Prostate gland (tissue), 2 donors: ENCODE measurements around the gene PDE10A. TPM values are rescaled to one million over a fixed set of nuclear protein-coding genes. Genes with fewer than 3 reads are reported as not detected.

ENCODE experiments used
- DNase-seq: peaks from one replicate; pipeline ENCODE4 v3.0.0-alpha.2; 2019; ENCODE audit warnings: low spot score
- H3K27ac ChIP-seq, 2 donors: fragments of 200-600 bp; sonication (generic); 2 replicates each; pipeline ENCODE4 v1.5.1; 2017 to 2019
- H3K27me3 ChIP-seq: fragments of 200-600 bp; sonication (generic); replicated peaks from 2 replicates; pipeline ENCODE4 v1.5.1; 2019; ENCODE audit not compliant: insufficient read depth
- H3K36me3 ChIP-seq, 2 donors: fragments of 200-600 bp; sonication (generic); 1 replicate in 1 of 2; 2 replicates in 1 of 2; pipeline versions ENCODE4 v1.5.1 to v1.8.1; 2017 to 2019
- H3K4me1 ChIP-seq: fragments of 200-600 bp; sonication (generic); replicated peaks from 2 replicates; pipeline ENCODE4 v1.5.1; 2019
- H3K4me3 ChIP-seq, 2 donors: fragments of 200-600 bp; sonication (generic); 2 replicates each; pipeline ENCODE4 v1.5.1; 2017 to 2019
- H3K9me3 ChIP-seq: fragments of 200-600 bp; sonication (generic); 2 replicates; pipeline ENCODE4 v1.5.1; 2017
- CTCF ChIP-seq, 4 experiments: fragments of 200-600 bp in 2 of 4; fragments of 450-650 bp in 2 of 4; sonication (generic) in 2 of 4; IDR thresholded peaks; 1 replicate in 3 of 4; 2 replicates in 1 of 4; pipeline ENCODE4 v1.5.1; 2016 to 2019; ENCODE audit warnings: antibody characterized with exemption in 4 of 4, mild to moderate bottlenecking in 2 of 4, moderate library complexity in 2 of 4
- POLR2A ChIP-seq: fragments of 450-650 bp; IDR thresholded peaks from one replicate; pipeline ENCODE4 v1.6.1; 2016; ENCODE audit warnings: antibody characterized with exemption, mild to moderate bottlenecking
- POLR2AphosphoS5 ChIP-seq: sonication (generic); formaldehyde crosslinking; IDR thresholded peaks from one replicate; pipeline ENCODE4 v1.6.1; 2017; ENCODE audit warnings: antibody characterized with exemption
- WGBS: methylation state at CpG from one replicate; pipeline ENCODE4 v1.1.5; 2018; 5-methylcytosine and 5-hydroxymethylcytosine counted together
- intact Hi-C: fragments of 100-400 bp; cut with DNase I; formaldehyde crosslinking; loops from one replicate; pipeline ENCODE4 v1.14.2; 2022
- total RNA-seq, 2 donors: library from RNA; depleted of rRNA; stranded (reverse); fragments of >200 nt; gene quantifications; one replicate each; pipeline ENCODE4 v1.1.0, GENCODE V29; 2016

Gene PDE10A
- total RNA-seq, 2 donors from 2014 or later = 9.6 to 13.5 TPM

- Histone ChIP-seq H3K4me3 (peak overlapping the region; percentile 45 to 72), H3K9me3 (no peaks in the 10 kb centered on the region), H3K27ac (peak overlapping the region; percentile 10 to 81), H3K27me3 (peaks cover 5% of the 10 kb centered on the region), H3K4me1 (no peaks in the 10 kb centered on the region), H3K36me3 (no peaks in the 10 kb centered on the region)
- TF ChIP-seq CTCF (IDR thresholded peaks at IDR 0.05) = no peak
- no peak for TF ChIP-seq POLR2A
- TF ChIP-seq POLR2AphosphoS5 = no peak
- 3% methylated on average over 48 of the region's 48 CpGs for WGBS
- intact Hi-C loops = no loop called here
- no peak for DNase-seq
These were observed 906 bp upstream of the PDE10A start for GRCh38 chr6:165663736-165664558.

- intact Hi-C loops = no loop called here
These were observed 315 bp upstream of the PDE10A start for GRCh38 chr6:165663377-165663735.

GRCh38 chr6:165662041-165662748, 846 bp downstream of the PDE10A start:
- no peak for DNase-seq
- H3K27ac ChIP-seq = peak overlapping the region; percentile 73 to 81
- H3K27me3 ChIP-seq = peaks cover 5% of the 10 kb centered on the region
- under 1% methylated on average over 82 of the region's 100 CpGs for WGBS
- peak overlapping the region; percentile 45 to 72 for H3K4me3 ChIP-seq
- intact Hi-C loops = no loop called here
- no peaks in the 10 kb centered on the region for H3K9me3 ChIP-seq
- no peaks in the 10 kb centered on the region for H3K36me3 ChIP-seq
- no peak for TF ChIP-seq CTCF (IDR thresholded peaks at IDR 0.05)
- TF ChIP-seq POLR2A = no peak
- TF ChIP-seq POLR2AphosphoS5 = no peak
- H3K4me1 ChIP-seq = peaks cover 8% of the 10 kb centered on the region

More at GRCh38 chr6:165663377-165663735, 315 bp upstream of the PDE10A start:
- no peaks in the 10 kb centered on the region for H3K4me1 ChIP-seq
- H3K27me3 ChIP-seq = peaks cover 5% of the 10 kb centered on the region
- H3K4me3 ChIP-seq = peak overlapping the region; percentile 45 to 72
- no peak for DNase-seq
- under 1% methylated on average over 22 of the region's 22 CpGs for WGBS
- no peaks in the 10 kb centered on the region for H3K9me3 ChIP-seq
- H3K36me3 ChIP-seq = no peaks in the 10 kb centered on the region
- peak overlapping the region; percentile 10 to 81 for H3K27ac ChIP-seq
- TF ChIP-seq CTCF (IDR thresholded peaks at IDR 0.05) (no peak), POLR2AphosphoS5 (peak; percentile 9)

- intact Hi-C loops = no loop called here
- H3K36me3 ChIP-seq = no peaks in the 10 kb centered on the region
- TF ChIP-seq POLR2AphosphoS5 (no peak), CTCF (IDR thresholded peaks at IDR 0.05) (no peak), POLR2A (no peak)
- H3K27me3 ChIP-seq = peaks cover 5% of the 10 kb centered on the region
- peak overlapping the region; percentile 45 to 72 for H3K4me3 ChIP-seq
- peak overlapping the region; percentile 44 to 81 for H3K27ac ChIP-seq
- no peak for DNase-seq
- 0% methylated on average over 24 of the region's 36 CpGs for WGBS
- H3K9me3 ChIP-seq = no peaks in the 10 kb centered on the region
- peaks cover 8% of the 10 kb centered on the region for H3K4me1 ChIP-seq
These were observed 1.4 kb downstream of the PDE10A start for GRCh38 chr6:165661664-165662025.
